Measurements from ENCODE around the gene BTG2.
A peak's percentile ranks its signal among the peaks of the same experiment; 100 is the strongest.
"Not testable (repeated sequence)": the region's sequence is repeated elsewhere in the genome, so short reads cannot be mapped to it uniquely, and the experiment has no call there.

Gene BTG2, protein sequence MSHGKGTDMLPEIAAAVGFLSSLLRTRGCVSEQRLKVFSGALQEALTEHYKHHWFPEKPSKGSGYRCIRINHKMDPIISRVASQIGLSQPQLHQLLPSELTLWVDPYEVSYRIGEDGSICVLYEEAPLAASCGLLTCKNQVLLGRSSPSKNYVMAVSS

DNA sequence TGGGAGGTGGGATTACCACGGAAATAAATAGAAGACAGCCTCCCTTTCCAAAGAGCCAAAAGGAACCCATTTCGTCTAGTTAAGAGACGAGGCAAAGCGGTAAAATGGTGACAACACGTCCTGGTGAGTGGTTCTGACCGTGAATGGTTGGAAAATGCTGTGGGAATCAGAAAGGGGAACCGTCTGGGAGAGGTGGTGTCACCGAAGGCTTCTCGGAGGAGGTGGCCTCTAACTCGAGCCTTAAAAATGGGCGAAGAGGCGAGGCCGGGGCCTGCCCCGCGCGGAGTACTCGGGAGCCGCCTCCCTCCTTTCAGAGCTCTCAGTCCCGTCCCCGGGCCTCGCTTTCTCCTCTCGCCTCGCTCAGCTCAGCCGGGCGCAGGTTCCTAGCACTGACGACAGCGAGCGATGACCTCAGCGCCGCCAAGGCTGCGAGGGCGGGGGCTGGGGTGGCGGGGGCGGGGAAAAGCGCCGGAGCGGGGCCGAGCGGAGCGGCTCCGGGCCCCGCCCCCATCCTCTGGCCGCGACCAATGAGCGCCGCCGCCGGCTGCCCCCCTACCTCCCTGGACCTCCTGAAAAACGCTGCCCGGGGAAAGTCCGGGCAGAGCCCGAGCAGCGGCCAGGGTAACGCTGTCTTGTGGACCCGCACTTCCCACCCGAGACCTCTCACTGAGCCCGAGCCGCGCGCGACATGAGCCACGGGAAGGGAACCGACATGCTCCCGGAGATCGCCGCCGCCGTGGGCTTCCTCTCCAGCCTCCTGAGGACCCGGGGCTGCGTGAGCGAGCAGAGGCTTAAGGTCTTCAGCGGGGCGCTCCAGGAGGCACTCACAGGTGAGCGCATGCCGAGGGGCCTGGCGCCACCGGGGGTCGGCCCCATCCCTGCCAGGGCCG lies at the start of gene BTG2:
Gene BTG2, plus strand, starts transcription at position 601 of the 890 bp plus-strand sequence. Its CDS starts 88 bp downstream, at position 689.
- DNase-seq: peak; percentile 48

DNA sequence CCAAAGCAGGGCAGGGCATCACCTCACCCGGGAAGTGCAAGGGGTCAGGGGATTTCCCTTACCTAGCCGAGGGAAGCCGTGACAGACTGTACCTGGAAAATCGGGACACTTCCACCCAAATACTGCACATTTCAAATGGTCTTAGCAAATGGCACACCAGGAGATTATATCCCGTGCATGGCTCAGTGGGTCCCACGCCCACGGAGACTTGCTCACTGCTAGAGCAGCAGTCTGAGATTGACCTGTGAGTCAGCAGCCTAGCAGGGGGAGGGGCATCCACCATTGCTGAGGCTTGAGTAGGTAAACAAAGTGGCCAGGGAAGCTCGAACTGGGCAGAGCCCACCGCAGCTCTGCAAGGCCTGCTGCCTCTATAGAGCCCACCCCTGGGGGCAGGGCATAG lies 48.7 kb upstream of the BTG2 start:
- DNase-seq: not testable (repeated sequence)

DNA sequence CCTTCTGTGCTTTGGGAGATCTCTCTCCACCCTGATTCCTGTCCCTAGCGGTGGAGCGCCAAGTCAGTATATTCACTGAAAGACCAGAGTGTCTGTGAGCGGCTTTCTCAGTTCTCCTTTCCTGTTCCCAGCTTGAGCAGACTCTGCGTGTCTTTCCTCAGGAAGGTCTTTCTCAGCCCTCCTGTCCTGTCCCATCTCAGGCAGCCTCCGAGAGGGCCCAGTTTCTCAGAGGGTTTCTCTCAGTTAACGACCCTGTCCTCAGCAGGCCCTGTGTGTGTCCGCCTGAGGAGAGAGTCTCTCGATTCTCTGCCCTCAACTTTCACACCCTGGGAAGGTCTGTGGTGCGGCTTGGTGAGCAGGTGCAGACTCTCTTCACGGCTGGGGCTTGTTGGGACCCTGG lies 41.8 kb upstream of the BTG2 start:
- no peak for DNase-seq

DNA sequence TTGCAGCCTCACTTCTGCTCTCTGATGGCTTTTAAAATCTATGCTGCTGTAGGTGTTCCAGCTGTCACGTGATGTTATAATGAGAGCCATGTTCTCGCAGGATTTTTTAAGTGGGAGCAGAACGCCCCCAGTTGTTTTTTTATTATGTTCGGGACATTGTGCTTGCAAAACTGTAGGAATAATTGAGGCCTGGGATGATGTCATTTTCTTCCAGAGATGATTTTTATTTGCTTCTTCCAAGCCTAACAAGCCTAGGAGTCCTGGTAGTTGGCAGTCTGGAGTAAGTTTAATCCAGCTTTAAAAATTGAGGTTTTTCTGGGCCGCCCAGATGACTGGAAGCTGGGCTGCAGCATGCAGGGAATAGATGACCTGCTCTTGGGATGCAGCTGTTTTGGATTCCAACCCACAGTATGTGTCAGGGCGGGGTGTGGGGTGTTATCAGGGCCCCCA lies 41.2 kb upstream of the BTG2 start:
- no peak for DNase-seq

DNA sequence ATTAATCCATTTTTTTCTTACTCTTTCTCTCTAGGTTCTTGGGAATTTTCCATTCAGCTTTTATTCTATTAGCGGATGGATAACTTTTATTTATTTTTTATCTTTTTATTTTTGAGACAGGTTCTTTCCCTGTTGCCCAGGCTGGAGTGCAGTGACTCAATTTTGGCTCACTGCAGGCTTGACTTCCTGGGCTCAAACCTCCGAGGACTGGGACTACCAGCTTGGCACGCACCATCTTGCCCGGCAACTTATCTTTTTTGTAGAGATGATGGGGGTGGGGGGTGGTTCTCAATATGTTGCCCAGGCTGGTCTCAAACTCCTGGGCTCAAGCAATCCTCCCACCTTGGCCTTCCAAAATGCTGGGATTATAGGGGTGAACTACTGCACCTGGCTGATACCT lies 39.8 kb upstream of the BTG2 start:
- DNase-seq: no peak

DNA sequence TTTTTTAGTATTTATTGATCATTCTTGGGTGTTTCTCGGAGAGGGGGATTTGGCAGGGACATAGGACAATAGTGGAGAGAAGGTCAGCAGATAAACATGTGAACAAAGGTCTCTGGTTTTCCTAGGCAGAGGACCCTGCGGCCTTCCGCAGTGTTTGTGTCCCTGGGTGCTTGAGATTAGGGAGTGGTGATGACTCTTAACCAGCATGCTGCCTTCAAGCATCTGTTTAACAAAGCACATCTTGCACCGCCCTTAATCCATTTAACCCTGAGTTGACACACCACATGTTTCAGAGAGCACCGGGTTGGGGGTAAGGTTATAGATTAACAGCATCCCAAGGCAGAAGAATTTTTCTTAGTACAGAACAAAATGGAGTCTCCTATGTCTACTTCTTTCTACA lies 39.2 kb upstream of the BTG2 start:
- not testable (repeated sequence) for DNase-seq

DNA sequence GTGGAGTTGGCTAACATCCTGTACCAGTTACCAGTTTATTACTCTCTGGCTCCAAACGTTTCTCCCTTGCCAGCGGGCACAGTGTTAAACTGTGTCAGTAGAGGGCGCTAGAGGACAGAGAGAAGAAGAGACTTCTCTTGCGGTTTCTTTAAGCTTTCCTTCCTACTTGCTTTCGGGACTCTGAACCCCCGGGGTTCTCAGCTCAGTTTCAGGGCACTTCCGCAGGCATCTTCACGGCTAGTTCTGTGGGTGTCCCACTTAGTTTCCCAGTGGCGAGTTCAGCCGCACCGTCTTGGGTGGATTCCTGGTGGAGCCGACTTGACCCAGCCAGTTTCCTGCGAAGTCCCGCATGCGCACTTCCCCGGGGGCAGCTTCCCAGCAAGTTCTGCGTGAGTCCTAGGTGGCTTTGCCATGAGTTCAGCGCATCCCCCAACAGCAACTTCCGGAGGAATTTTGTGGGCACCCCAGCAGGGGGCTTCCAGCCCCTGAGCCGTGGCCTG lies 37.9 kb upstream of the BTG2 start:
- peak; percentile 62 for DNase-seq

DNA sequence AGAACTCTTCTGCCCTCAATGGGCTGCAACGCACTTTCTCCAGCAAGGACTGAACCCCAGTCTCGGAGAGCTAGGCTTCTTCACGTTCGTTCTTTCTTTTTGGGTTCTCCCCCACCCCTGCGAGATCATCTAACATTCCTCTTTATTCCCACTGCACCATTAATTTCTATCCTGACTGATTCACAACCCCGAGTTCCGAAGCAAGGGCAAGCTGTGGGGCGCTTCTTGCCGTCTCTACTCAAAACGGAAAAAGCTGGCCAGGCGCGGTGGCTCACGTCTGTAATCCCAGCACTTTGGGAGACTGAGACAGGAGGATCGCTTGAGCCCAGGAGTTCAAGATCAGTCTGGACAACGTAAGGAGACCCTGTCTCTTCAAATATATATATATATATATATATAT lies 37.4 kb upstream of the BTG2 start:
- no peak for DNase-seq

DNA sequence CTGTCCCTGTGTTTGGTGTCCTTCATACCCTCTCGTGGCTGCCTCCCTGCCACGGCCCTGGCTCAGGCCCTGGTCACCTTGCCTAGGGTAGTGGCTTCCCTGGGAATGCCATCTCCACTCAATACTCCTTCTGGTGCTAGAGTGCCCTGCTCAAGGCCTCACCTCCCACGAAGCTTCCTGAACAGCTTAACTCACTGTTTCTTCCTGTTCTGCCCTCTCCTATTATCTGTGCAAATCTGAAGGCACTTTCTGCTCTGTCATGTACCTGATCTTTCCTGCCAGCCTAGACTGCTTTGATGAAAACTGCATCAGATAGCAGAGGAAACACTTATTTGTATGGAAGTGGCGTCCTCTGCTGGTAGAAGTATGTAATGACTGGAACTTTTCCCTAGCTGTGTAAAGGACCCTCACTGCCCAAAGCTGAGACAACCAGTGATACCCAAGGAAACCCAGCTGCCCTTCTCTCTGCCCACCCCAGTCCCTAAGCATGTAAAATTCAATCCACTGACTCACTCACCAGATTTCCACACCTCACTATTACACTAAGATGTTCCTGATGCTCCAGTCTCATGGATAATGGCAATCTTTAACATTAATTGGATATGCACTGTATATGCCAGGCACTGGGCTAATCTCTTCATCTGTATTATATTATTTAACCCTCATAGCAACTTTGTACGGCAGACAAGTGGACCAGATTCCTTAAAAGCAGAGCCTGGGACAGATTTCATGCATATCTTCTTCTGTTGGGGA lies 36.2 kb upstream of the BTG2 start:
- DNase-seq: peak; percentile 50

DNA sequence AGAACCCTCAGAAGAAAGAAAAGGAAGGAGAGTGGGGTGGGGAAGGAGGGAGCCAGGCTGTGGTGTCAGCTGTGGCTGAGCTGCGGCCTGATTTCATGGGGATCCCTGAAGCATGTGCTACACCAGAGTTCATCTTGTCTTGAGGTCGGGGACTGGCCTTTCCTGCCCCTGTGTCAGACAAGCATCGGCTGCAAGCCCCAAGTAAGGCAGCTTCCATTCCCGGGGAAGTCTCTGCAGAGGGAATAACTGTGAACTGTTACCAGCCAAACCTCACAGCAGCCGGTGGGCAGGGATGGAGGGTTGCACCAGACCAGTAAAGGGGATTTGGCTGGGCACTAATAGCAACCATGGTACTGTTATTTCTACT lies 35.7 kb upstream of the BTG2 start:
- DNase-seq: no peak

DNA sequence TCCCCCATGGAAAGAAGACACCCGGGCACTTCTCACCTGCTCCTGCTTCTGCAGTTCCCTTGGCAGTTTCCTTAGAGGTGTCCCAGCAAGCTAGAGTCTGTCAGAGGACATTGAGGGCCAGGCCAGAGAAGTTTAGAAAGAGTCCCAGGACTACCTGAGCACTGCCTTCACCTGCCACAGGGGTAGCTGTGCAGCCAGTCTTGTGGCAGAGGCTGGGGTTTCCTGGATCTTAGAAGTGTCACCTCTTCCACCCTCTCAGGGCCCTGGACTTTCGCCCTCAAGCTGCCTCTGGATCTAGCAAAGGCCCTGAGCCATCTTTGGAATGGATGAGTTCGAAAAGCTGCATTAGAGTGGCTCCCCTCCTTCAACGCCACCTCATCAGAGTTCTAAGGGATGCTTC lies 34.9 kb upstream of the BTG2 start:
- DNase-seq: no peak

DNA sequence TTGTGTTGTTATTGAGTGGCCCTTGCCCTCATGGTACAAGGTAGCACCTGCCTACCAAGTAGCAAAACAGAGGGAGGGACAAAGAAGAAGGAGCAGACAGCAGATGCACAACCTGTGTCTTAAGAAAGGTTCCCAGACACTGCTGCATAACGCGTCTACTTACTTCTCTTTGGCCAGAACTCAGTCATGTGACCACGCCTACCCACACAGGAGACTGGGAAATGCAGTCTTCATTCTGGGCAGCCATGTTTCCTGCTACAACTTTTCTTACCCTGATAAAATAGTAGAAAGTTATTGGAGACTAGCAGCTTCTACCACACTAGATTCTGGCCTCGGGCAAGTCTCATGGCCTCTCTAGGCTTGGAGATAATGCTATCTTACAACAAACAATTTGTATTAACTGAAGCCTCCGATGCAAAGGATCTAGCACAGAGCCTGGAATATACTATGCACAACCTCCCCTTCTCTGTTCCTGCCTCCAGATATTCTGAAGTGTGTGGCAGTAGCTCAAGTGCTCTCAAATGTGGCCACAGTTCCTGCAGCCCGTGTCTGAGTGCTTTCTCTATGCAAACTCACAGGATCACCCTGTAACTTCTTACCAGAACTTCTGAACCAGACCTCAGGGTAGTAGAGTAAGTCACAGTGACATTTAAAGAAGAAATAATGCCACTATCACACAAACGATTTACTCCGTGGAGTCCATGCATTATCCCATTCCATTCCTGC lies 34.1 kb upstream of the BTG2 start:
- peak; percentile 59 for DNase-seq

DNA sequence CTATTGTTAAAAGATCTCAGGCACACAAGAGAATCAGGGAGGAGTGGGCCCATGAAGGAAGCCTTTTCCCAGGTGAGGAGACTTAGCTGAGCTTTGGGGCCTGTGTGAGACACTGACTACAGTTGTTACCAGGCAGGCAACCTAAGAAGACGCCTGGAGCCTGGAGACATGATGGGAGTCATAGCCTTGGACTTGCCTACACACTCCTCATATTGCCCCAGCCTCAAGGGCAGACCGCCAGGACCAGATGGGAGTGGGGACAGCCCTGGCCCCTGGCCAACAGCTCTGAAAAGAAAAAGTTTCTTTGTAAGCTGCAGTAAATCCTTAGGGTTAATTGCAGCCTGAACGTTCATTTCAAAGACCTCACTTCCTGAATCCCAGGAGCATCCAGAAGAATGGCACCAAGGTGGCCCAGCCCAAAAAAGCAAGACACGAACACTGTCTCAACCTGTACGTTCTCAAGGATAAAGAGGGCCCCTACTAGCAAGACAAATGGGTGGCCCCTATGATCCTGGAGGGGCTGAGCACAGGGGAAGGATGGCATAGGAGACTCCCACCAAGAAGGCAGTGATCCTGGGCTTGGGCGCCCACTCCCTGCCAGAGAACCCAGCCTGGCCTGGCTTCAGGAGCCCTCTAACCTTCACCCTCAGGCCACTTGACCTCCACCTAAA lies 33.2 kb upstream of the BTG2 start:
- no peak for DNase-seq

DNA sequence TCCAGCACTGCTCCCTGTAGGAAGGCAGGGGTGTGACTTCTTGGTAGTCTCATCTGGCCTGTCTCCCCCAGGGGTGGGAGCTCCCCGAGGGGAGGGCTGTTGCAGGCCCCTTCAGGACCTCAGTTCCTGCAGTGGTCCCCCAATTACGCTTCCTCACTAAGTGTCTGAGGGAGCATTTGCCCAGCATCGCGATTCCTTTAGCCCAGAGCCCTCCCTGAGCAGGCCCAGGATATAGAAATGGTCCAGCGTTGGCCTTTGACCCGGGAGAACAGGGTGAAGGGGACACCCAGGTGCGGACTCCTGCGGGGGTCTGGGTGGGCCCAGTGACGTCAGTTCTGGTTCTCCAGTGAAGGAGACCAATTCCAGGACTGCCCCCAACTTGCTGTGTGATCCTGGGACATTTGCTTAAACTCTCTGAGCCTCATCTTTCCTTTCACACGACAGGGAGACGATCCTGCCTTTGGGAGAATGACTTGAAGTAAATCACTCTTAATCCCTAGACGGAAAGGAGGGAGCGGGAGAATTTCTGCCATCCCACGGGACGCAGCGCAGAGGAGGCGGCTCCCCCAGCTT lies 32.6 kb upstream of the BTG2 start:
- no peak for DNase-seq

DNA sequence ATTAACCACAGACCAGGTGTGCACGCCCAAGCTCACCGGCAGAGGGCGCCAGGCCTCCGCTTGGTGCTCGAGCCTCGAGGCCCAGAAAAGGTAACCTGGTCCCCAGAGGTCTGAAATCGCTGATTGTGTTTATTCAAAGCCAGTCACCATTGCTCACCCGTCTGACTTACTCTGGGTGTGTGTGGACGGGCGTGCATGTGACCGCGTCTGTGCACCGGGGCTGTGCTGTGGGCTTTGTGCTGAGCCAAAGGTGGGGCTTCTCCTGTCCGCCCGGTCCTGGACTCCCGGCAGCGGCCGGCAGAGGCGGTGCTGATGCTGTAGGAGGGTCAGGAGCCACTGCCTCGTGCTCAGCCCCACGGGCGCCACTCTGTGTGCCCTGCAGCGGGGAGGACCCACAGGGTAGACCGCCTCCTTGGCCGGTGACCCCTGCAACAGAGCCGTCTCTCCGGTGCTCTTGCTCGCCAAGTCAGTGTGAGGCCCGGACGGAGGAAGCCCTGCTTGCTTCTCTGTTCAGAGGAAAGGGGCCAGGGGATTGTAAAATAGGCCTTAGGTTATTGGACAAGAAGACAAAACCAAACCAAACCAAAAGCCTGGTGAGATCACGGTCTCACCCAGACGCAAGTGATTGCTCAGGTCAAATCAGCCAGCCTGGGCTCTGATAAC lies 32.0 kb upstream of the BTG2 start:
- peak; percentile 37 for DNase-seq

DNA sequence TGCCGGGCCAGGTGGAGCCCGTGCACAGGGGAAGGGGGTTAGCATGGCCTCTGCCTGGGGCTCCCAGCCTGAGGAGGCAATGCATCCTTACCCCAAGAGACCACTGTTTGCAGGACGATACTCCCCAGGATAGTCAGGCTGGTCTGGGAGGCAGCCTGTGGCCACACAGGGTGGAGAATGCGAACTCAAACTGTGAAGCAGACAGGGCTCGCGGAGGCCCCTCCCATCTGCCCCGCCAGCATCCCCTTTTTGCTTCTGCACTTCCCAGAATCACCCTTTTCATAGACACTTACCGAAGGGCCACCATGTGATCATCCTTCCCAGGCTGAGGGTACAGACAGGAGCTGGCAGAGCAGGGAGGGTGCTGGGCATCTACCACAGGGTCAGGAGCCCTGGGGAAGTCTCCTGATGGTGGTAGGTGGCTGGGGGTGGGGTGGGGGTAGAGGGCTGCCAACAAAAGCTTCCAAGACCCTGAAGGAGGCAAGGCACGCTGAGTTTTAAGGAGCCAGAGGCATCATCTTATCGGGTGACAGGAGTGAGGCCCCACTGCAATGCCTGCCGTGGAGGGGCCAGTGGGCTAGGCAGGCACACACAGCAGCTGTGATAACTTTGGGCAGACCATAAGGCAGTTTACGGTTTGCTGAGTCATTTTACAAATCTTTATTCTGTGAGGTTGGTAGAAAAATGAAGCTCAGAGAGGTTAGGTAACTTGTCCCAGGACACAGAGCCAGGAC lies 31.3 kb upstream of the BTG2 start:
- peak; percentile 13 for DNase-seq

DNA sequence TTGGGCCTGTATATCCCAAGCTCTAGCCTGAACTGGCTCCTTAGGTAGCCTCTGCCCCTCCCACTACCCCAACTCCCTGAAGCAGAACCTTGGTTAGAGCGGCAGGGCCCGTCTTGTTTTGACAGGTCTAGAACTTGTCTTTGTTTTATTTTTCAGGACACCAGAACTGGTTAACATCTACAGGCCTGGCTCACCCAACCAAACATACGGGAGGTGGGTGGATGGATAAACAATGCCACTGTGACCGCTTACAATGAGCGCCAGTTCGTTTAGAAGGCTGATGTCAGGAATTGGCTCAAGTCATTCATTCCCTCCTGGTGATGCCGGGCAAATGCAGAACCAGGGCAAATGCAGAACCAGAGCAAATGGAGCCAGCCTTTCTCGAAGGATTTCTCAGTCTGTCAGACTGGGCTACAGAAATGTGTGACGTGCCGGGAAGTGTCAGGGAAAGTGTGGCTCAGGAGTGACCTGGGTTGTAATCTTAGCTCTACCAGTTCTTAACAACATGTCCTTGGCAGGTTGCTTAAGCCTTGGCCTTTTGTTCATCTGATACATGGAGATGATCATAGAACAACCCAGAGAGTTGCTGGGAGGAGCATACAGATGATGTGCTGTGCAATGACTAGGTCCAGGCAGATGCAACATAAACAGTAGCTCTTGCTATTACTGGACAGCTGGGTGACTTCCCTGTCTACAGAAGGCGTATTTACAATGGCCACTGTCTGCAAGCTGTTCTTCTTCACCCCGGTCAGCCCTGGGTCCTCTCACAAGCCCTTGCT lies 30.5 kb upstream of the BTG2 start:
- DNase-seq: no peak

DNA sequence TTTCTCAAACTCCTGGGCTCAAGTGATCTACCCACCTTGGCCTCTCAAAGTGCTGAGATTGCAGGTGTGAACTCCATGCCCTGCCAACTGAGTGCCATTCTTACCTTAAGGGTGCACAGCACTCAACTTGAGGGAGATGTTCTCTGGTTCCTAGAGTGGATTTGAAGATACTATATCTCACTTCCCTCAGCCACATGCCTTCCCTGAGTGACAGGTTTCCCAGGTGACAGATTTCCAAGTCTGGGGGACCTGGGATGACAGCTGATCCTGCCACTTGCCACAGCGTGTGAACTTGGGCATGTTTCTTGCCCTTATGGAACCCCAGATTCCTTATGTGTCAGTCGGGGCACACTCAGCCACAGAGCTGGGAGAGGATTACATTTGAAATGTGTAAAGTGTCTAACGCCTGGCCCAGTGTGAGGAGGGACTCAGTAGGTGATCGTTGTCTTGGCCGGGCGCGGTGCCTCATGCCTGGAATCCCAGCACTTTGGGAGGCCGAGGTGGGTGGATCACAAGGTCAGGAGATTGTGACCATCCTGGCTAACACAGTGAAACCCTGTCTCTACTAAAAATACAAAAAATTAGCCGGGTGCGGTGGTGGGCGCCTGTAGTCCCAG lies 29.6 kb upstream of the BTG2 start:
- no peak for DNase-seq

DNA sequence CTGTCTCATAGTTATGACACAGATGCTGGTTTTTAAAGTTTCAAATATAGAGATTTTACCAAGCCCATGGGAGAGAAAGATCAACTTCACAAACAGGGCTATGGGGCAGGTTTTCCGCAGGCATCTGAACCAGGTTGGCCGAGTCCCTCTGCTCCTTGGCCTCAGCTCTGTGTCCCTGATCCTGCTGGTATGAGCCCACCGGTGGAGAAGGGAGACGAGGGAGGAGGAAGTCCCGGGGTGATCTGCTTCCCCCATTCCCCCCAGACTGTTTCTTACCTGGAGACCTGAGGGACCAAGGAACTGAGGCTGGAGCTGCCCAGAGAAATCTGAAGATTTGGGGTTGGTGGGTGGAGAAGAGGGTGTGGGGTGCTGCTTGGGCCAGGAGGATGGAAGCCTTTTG lies 28.9 kb upstream of the BTG2 start:
- no peak for DNase-seq
